Liver (tissue), 9 donors: Measurements from ENCODE around the gene KCNIP4. TPM values are rescaled to one million over a fixed set of nuclear protein-coding genes. Genes with fewer than 3 reads are reported as not detected.

Experiments
- DNase-seq: peaks from one replicate; pipeline ENCODE4 v3.0.0-alpha.2; 2017; ENCODE audit warnings: low spot score
- H3K27ac ChIP-seq, 2 donors: one replicate each; pipeline ENCODE4 v1.7.0; 2013; ENCODE audit warnings: inconsistent platforms in 2 of 2, low read length in 2 of 2, control low read depth in 1 of 2, low read depth in 1 of 2, mild to moderate bottlenecking in 1 of 2
- H3K27me3 ChIP-seq, 4 donors: one replicate each; pipeline versions ENCODE4 v1.6.1 to v1.7.0; 2013; ENCODE audit warnings: low read length in 3 of 4, inconsistent platforms in 1 of 4, mild to moderate bottlenecking in 1 of 4, moderate library complexity in 1 of 4; ENCODE audit not compliant: control insufficient read depth in 4 of 4, insufficient read depth in 4 of 4
- H3K36me3 ChIP-seq, 4 donors: one replicate each; pipeline versions ENCODE4 v1.6.1 to v1.7.0; 2013; ENCODE audit warnings: low read length in 3 of 4, mild to moderate bottlenecking in 3 of 4, low read depth in 1 of 4, moderate library complexity in 1 of 4; ENCODE audit not compliant: control insufficient read depth in 4 of 4, insufficient read depth in 3 of 4
- H3K4me1 ChIP-seq, 4 donors: one replicate each; pipeline versions ENCODE4 v1.6.1 to v1.7.0; 2013; ENCODE audit warnings: low read length in 3 of 4, mild to moderate bottlenecking in 3 of 4, moderate library complexity in 1 of 4; ENCODE audit not compliant: control insufficient read depth in 4 of 4, insufficient read depth in 4 of 4
- H3K4me3 ChIP-seq, 3 donors: one replicate each; pipeline versions ENCODE4 v1.6.1 to v1.7.0; 2013; ENCODE audit warnings: low read length in 3 of 3, control low read depth in 1 of 3, low read depth in 1 of 3, mild to moderate bottlenecking in 1 of 3
- H3K9ac ChIP-seq, 2 donors: one replicate each; pipeline ENCODE4 v1.7.0; 2013; ENCODE audit warnings: low read length in 2 of 2, mild to moderate bottlenecking in 2 of 2, moderate library complexity in 2 of 2, control low read depth in 1 of 2, low read depth in 1 of 2
- H3K9me3 ChIP-seq, 4 donors: one replicate each; pipeline versions ENCODE4 v1.6.1 to v1.7.0; 2013; ENCODE audit warnings: low read length in 3 of 4; ENCODE audit not compliant: control insufficient read depth in 4 of 4
- CTCF ChIP-seq: fragments of 150-350 bp; IDR thresholded peaks from 2 replicates; pipeline ENCODE4 v1.5.1; 2017; ENCODE audit warnings: improper control_type of control experiment, low read depth, low read length; ENCODE audit not compliant: missing input control
- EGR1 ChIP-seq, 2 donors: IDR thresholded peaks; 2 replicates each; pipeline ENCODE4 v1.6.1; 2016 to 2018; ENCODE audit warnings: antibody characterized with exemption in 2 of 2, low read depth in 2 of 2
- FOXA1 ChIP-seq: IDR thresholded peaks from 2 replicates; pipeline ENCODE4 v1.6.1; 2016; ENCODE audit warnings: antibody characterized with exemption
- FOXA2 ChIP-seq: IDR thresholded peaks from 2 replicates; pipeline ENCODE4 v1.6.1; 2016; ENCODE audit warnings: antibody characterized with exemption
- HNF4A ChIP-seq, 2 donors: conservative IDR thresholded peaks; 2 replicates each; pipeline ENCODE4 v1.6.1; 2016; ENCODE audit warnings: antibody characterized with exemption in 2 of 2, mild to moderate bottlenecking in 2 of 2
- HNF4G ChIP-seq: IDR thresholded peaks from 2 replicates; pipeline ENCODE4 v1.6.1; 2016; ENCODE audit warnings: antibody characterized with exemption
- JUND ChIP-seq, 2 donors: IDR thresholded peaks; 2 replicates each; pipeline ENCODE4 v1.6.1; 2016; ENCODE audit warnings: antibody characterized with exemption in 2 of 2
- MAX ChIP-seq: IDR thresholded peaks from 2 replicates; pipeline ENCODE4 v1.6.1; 2016; ENCODE audit warnings: antibody characterized with exemption
- NR2F2 ChIP-seq: IDR thresholded peaks from 2 replicates; pipeline ENCODE4 v1.6.1; 2016; ENCODE audit warnings: antibody characterized with exemption
- RAD21 ChIP-seq, 2 donors: IDR thresholded peaks; 2 replicates each; pipeline ENCODE4 v1.6.1; 2016; ENCODE audit warnings: antibody characterized with exemption in 2 of 2, mild to moderate bottlenecking in 2 of 2
- RXRA ChIP-seq, 2 donors: IDR thresholded peaks; 2 replicates each; pipeline ENCODE4 v1.6.1; 2017 to 2018; ENCODE audit warnings: antibody characterized with exemption in 2 of 2, mild to moderate bottlenecking in 1 of 2
- SP1 ChIP-seq: IDR thresholded peaks from 2 replicates; pipeline ENCODE4 v1.6.1; 2018; ENCODE audit warnings: antibody characterized with exemption, mild to moderate bottlenecking
- TAF1 ChIP-seq: conservative IDR thresholded peaks from 2 replicates; pipeline ENCODE4 v1.6.1; 2016; ENCODE audit warnings: antibody characterized with exemption, mild to moderate bottlenecking
- YY1 ChIP-seq: IDR thresholded peaks from 2 replicates; pipeline ENCODE4 v1.6.1; 2016; ENCODE audit warnings: antibody characterized with exemption, mild to moderate bottlenecking
- ZBTB33 ChIP-seq: IDR thresholded peaks from 2 replicates; pipeline ENCODE4 v1.6.1; 2016; ENCODE audit warnings: antibody characterized with exemption
- WGBS: extraction: QIAGEN DNeasy Blood & Tissue Kit; methylation state at CpG from one replicate; pipeline ENCODE4 v1.1.7; 2013; 5-methylcytosine and 5-hydroxymethylcytosine counted together
- polyA plus RNA-seq, 2 donors: library from polyadenylated mRNA; stranded (reverse) in 1 of 2; unstranded in 1 of 2; fragments of 200-250 nt in 1 of 2; fragments of >200 nt in 1 of 2; fragmentation: Nextera tagmentation in 1 of 2; extraction: Ambion mirVana in 1 of 2; gene quantifications; one replicate each; pipeline versions ENCODE4 v1.2.1 to v1.2.3, GENCODE V29; 2013 to 2015
- total RNA-seq, 2 donors: library from RNA; depleted of rRNA; stranded (reverse); fragments of >200 nt; gene quantifications; one replicate each; pipeline ENCODE4 v1.2.3, GENCODE V29; 2014
- donor health status: healthy.
- donor health status: healthy.
- donor health status: healthy.
- donor health status: healthy.
- donor health status: healthy.

Gene KCNIP4
- total and polyA plus RNA-seq, 4 donors, result 0.08 to 0.14 TPM; not detected in 2

- Histone ChIP-seq H3K9me3 (no peaks in the 10 kb centered on the region), H3K27ac (no peak overlapping the region), H3K4me1 (no peaks in the 10 kb centered on the region), H3K36me3 (no peaks in the 10 kb centered on the region), H3K9ac (no peak overlapping the region), H3K4me3 (no peak overlapping the region), H3K27me3 (no peaks in the 10 kb centered on the region)
- TF ChIP-seq TAF1, result no peak
- no peak for TF ChIP-seq RXRA (IDR thresholded peaks at IDR 0.05)
- no peak for TF ChIP-seq CTCF
- TF ChIP-seq HNF4A (conservative IDR thresholded peaks at IDR 0.05), result no peak
- no peak for TF ChIP-seq JUND (IDR thresholded peaks at IDR 0.05)
- no peak for TF ChIP-seq FOXA2
- TF ChIP-seq MAX, result no peak
- TF ChIP-seq NR2F2, result no peak
- no peak for TF ChIP-seq SP1
- 32% methylated on average over 2 of the region's 2 CpGs for WGBS
- DNase-seq, result no peak
These were observed 581.0 kb downstream of the KCNIP4 start for GRCh38 chr4:21367567-21367966.

- DNase-seq, result no peak
- 33% methylated on average over 1 of the region's 1 CpG for WGBS
- Histone ChIP-seq H3K4me1 (no peaks in the 10 kb centered on the region), H3K27me3 (no peaks in the 10 kb centered on the region), H3K36me3 (no peaks in the 10 kb centered on the region), H3K9ac (no peak overlapping the region), H3K27ac (no peak overlapping the region), H3K9me3 (no peaks in the 10 kb centered on the region), H3K4me3 (no peak overlapping the region)
- TF ChIP-seq JUND (IDR thresholded peaks at IDR 0.05), result no peak
- no peak for TF ChIP-seq NR2F2
- TF ChIP-seq EGR1 (IDR thresholded peaks at IDR 0.05; ENCODE audit: low read depth in 2 of 2), result no peak
- TF ChIP-seq RXRA (IDR thresholded peaks at IDR 0.05), result no peak
- TF ChIP-seq FOXA2, result no peak
- TF ChIP-seq RAD21 (IDR thresholded peaks at IDR 0.05), result no peak
- TF ChIP-seq SP1, result no peak
- no peak for TF ChIP-seq CTCF
- no peak for TF ChIP-seq TAF1
- TF ChIP-seq FOXA1, result no peak
- TF ChIP-seq ZBTB33, result no peak
- no peak for TF ChIP-seq YY1
- TF ChIP-seq MAX, result no peak
- TF ChIP-seq HNF4G, result no peak
These were observed 581.7 kb downstream of the KCNIP4 start for GRCh38 chr4:21366840-21367239.
